Fibroblast of the conjunctiva (primary cell): ENCODE results near the gene PLAGL2.

Experiments
- DNase-seq: peaks from one replicate; pipeline ENCODE4 v3.0.0-alpha.2; 2010; ENCODE audit warnings: low read depth

PLAGL2 gene

DNA sequence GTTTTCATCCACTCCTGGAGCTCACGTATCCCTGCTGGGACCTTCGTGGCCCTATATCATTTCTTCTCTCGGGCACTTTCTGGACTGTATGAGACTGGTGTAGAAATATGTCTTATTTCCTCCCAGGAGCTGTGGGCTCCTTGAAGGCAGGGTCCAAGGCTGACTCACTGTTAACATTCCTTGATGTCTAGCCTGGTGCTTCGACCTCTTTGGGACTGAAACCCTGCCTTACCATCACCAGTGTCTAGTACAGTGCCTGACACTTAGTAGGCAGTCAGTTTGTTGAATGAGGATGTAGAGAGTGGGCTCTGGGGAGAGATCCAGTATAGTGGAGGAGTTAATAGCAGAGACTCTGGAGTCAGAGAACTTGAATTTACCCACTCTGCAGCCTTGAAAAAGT lies 23.7 kb upstream of the PLAGL2 start:
- DNase-seq, result no peak

DNA sequence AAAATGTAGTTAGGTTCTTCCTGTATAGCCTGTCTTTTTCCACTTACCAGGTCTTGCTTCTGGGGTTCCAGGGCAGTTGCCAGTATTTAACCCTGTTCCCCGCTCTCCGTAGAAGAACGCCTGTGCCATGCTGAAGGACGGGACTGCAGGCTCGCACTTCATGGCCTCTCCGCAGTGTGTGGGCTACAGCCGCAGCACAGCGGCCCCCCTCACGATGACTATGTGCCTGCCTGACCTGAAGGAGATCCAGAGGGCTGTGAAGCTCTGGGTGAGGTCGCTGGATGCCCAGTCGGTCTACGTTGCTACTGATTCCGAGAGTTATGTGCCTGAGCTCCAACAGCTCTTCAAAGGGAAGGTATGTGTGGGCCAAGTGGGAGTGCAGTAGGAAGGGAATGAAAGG lies 23.2 kb upstream of the PLAGL2 start:
- no peak for DNase-seq

DNA sequence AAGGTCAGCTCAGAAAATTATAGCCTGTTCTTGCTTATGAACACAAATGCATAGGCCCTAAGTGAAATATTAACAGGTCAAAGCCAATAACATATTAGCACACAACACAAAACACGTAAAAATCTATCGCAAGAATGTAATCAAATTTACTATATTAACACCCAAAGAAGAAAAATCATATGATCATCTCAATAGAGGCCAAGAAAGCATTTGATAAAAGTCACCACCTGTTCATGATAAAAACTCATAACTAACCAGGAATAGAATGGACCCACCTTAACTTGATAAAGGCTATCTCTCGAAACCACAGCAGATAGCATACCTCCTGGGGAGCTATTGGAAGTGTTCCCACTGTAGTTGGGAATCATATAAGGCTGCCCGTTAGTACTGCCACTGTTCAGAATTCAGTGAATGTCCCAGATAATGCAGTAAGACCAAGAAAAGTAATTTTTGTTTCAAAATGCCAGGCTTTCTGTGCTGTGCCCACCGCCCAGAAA lies 21.8 kb upstream of the PLAGL2 start:
- DNase-seq, result no peak

DNA sequence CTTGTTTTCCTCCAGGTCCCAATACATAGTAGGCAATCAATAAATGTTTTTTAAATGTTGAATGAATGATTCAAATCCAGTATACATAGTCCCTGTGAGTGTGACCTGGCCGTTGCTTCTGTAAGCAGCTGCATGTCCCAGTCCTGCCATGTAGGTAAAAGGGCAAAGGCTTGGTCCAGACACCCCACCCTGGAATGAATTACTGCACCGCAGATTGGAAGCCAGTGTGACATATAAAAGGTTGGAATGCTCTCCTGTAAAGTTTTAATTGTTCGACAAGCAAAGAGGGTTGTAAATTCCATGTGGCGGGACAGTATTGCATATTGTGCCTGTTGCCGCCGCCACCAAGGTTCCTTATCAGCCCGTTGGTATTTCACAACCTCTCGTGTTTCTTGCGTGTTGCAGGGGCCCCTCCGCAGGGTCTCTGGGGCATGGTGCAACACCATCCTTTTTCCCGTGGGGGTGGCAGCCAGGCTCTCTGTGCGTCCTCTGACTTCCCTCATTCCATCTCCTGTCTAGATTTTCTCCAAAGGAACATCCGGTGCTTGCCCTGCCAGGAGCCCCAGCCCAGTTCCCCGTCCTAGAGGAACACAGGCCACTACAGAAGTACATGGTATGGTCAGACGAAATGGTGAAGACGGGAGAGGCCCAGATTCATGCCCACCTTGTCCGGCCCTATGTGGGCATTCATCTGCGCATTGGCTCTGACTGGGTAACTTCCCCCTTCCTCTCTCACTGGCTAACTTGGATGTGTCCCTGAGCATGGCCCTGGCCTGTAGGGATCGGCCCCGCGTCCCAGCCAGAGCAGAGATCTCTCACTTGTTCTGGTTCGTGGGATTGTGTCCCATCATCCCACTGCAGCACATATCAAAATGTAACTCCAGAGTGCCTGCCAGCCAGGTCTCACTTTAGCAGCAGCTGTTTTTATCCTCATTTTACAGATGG lies 20.5 kb upstream of the PLAGL2 start:
- no peak for DNase-seq

DNA sequence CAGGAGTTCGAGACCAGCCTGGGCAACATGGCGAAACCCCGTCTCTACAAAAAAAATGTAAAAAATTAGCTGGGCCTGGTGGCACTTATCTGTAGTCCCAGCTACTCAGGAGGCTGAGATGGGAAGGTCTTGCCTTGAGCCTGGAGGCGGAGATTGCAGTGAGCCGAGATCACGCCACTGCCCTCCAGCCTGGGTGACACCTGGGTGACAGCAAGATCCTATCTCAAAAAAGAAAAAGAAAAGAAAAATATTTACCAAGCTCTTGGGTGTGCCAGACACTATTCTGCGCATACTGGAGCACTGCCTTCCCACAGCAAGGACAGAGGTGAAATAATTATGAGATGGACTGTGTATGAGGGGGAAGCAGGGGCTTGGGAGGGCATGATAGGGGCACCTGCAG lies 19.8 kb upstream of the PLAGL2 start:
- no peak for DNase-seq

DNA sequence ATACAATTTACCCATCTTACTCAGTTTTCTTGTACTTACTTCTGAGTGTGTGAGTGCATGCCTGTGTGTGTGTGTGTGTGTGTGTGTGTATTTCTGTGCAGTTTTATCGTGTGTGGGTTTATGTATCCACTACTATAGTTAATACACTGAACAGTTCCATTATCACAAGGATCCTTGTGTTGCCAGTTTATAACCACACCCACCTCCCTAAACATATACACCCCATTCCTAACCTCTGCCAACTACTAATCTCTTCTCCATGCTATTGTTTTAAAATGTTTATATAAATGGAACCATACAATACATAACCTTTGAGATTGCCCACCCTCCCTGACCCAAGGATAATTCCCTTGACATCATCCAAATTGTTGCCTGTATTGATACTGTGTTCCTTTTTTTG lies 18.8 kb upstream of the PLAGL2 start:
- DNase-seq, result no peak

DNA sequence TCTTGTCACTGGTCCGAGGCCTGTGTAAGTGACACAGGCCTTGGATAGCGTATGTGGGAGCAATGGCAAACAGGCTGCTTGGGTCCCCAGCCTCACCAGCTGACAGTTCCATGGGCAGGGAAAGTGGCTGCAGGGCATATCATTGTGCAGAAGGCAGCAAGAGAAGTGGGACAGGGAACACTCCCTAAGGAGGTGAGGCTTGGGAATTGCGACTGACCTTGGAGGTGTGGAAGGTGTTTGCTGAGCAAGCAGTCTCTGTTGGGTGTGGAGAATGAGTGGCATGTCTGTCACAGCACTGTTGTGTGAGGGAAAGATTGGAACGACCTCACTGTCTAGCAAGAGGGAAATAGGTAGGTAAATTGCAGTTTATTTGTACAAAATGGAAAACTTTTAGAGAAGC lies 16.9 kb upstream of the PLAGL2 start:
- DNase-seq, result no peak

DNA sequence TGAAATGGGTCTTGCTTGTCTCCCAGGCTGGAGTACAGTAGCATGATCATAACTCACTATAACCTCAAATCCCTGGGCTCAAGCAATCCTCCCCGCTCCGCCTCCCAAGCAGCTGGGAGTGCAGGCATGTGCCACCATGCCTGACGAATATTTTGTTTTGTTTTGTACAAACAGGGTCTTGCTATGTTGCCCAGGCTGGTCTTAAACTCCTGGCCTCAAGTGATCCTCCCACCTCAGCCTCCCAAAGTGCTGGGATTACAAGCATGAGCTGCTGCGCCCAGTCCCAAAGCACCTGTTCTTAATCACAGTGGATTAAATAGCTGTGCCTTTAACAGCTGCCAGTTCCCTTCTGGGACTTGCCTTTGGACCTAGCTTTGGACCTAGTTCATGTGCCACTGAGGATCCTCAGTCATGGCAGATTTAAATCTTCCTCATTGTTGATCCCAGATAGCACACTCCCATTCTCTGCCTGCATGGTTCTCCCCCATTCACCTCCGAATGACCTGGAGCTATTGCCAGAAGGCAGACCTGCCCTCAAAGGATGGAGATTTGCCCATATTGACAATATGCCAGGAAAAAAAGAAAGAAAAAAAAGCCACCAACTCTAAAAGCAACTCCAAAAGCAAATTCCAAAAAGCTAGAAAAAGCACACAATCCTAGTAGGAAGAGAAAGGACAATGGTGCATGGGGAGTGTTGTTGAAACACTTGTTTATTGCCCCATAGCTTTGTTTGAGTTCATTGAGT lies 10.8 kb upstream of the PLAGL2 start:
- DNase-seq, result no peak

DNA sequence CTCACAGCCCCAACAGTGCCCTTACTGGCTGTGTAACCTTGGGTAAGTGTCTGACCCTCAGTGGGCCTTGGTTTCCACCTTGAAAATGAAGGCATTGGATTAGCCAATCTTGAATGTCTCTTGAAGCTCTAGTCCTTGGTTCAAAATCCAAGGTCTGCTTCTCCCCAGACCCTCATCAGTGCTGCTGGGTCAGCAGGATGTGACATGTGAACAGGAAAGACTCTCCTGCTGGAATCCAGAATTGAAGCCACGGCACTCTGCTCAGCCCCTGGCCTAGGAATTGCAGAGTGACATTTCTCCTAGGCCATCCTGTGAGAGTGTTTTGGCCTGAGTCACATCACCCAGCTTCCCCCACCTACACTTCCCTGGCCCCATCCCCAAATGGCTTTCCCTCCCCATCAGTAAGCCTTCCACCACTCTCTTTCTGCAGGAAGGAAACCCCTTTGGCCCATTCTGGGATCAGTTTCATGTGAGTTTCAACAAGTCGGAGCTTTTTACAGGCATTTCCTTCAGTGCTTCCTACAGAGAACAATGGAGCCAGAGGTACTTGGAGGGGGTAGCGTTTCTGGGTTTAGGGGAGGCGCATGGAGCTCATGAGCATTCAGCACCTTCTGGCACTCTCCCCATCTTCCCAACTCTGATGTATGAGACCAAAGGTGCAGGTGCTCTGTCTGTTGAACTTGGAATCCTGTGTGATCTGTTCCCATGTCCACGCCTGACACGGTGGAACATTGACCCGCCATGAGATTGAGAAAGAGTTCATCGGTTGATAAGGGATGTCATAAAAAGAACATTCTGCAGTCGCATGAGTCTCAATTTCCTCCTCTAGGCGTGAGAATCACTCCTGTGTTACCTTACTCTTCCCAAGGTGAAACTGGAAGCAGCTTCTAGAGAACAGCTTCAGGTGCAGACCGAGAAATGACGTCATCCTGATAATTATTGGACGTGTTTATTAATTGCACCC lies 8.9 kb upstream of the PLAGL2 start:
- DNase-seq, result no peak

DNA sequence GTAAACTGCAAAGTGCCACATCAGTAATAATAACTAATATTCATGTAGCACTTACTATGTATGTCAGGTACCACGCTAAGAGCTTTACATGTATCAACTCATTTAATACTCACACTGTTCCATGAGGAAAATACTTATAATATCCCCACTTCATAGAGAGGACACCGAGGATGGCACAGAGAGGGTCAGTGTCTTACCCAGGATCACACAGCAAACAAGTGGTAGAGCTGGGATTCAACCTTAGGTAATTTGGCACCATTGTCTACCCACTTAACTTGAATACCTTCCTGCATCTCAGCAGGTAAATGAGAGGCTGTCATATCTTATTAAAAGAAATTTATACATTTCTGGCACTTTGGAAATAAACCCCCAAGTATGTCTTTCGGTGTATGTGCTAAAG lies 8.2 kb upstream of the PLAGL2 start:
- DNase-seq, result no peak

DNA sequence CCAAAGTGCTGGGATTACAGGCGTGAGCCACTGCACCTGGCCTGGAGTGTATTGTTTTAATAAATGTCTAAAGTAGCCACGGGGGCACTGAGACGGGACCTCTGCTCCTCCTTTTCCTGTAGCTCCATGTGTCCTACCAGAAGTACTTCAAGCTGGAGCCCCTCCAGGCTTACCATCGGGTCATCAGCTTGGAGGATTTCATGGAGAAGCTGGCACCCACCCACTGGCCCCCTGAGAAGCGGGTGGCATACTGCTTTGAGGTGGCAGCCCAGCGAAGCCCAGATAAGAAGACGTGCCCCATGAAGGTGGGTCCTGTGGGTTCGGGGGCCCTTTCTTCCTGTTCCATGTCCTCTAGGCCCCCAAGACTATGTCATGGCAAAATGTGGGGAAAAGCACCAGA lies 7.6 kb upstream of the PLAGL2 start:
- DNase-seq, result no peak

DNA sequence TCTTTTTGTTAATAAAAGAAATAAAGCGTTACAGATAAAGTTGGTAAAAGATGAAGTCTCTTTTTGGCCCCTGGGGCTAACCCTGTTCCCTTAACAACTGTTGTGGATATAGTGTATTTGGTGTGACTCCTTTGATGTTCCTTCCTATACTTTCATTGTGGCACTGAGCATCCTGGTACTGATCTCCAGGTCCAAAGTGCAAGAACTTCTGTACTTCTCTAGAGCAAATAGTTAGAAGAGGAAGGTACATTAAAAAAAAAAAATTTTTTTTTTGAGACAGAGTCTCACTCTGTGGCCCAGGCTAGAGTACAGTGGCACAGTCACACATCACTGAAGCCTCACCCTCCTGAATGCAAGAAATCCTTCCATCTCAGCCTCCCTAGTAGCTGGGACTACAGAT lies 6.3 kb upstream of the PLAGL2 start:
- DNase-seq, result no peak

DNA sequence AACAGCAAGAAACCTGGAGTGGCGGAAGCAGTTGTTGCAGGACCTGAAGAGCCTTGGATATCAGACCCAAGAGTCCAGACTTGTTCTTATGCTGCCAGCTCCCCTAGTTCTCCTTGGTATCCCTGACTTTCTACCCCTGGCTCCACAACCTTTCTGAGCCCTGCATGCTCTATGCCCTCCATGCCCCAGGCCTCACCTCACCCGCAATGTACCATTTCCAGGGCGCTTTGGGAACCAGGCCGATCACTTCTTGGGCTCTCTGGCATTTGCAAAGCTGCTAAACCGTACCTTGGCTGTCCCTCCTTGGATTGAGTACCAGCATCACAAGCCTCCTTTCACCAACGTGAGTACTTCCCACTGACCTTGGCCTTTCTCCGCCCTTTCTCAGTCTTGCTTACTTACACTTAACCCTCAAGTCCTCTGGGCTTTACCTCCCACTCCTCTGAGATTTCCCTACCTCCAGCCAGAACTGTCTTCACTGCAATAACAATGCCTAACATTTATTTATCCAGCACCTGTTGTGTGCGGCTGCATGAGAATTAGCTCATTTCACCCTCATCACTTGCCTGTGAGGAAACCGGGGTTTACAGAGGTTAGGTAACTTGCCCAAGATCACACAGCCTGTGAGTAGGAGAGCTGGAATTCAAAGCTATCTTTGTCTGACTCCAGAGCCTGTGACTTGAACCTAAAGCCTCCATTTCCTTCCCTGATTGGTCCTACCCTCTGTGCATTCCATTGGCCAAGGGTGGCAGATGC lies 2.5 kb upstream of the PLAGL2 start:
- DNase-seq, result no peak

DNA sequence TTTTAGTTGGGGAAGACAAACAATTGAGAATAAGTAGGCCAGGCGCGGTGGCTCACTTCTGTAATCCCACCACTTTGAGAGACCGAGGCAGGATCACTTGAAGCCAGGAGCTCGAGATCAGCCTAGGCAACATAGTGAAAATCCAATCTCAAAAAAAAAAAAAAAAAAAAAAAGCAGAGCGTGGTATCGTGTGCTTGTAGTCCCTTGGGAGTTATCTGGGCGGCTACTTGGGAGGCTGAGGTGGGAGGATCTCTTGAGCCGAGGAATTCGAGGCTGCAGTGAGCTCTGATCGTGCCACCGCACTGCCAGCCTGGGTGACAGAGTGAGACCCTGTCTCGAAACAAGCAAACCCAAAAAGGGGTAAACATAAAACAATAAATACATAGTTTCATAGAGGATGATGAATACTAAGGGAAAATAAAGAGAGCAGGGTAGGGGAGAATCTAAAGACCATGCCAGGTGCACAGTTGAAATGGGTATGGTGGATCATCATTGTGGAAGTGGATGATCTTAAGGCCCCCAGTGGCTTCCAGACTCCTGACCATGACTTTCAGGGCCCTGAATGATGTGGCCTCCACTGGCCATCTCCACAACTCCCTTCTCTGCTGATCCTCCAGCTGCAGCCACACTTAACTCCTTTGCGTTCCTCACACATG lies 1.1 kb upstream of the PLAGL2 start:
- no peak for DNase-seq

DNA sequence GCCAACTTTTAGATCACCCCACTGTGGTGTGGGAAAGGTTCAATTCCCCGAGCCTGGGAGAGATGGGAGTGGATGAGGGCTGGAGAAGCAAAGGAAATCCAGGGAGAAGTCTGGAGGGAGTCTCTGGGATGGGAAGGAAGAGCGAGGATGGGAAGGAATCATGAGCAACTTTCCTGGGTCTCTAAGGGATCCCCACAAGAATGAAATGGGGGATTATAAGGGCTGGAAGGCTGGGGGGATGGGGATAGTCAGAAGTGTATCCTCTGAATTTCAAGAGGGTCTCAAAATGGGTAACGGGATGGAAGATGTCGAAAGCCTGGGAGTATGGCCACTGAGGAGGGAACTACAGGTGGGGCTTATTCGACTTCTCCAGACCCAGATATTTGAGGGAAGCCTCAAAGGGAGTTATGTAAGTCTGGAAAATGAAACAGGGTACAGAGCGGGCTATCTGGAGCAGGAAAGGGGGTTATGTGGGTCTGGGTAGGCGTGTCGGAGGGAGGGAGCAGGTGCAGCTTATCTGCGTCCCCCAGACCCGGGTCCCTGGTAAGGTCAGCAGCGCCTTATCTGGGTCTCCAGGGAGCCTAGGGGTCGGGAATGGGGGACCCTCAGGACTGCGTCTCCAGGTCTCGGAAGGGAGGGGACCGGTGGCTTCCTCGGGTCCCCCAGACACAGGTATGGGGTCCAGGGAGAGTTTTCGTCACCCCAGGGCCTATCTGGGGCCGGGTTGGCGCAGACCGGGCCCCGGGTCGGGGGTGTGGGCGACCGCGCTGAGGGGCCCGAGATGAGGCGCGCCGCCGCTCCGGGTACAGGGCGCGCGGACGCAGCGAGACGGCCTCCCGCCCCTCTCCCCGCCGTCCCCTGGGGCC lies 550 bp downstream of the PLAGL2 start:
- no peak for DNase-seq

DNA sequence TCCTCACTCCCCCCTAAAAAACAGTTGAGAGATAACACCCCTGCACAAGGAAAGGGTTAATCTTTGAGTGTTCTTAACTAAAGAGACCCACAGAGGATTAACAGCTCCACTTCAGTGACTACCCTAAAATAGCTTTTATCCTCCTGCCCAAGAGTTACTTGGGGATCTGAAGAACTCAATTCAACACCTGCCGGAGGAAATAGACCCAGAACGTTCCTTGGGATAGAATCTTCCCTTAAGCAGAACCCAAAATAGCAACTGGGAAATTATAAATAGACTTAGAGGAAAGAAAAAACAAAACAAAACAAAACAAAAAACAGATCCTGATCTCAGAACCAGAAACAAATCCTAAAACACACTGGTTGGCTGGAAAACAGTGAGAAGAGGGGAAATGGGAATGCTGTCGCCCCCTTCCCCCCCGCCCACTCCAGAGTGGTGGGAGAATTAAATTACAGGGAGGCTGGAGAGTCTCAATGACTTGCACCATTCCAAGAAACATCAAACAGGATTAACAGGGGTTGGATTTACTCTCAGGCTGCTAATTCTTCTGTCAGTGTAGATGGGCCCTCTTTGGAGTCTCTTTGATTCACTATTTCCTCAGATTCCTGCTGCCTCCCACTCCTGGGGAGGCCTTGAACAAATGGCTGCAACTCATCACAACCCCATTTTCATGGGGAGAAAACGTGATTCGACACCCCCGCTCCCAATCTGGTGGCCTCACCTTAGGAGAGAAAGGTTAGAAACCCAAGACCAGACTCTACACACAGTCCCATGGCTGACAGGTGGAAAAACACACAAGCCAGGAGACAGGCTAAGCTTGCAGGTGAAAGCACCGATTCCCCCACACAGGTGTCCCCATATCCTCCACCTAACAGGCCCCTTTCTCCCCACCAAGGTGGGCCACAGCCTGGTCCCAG lies 1.4 kb downstream of the PLAGL2 start:
- no peak for DNase-seq

DNA sequence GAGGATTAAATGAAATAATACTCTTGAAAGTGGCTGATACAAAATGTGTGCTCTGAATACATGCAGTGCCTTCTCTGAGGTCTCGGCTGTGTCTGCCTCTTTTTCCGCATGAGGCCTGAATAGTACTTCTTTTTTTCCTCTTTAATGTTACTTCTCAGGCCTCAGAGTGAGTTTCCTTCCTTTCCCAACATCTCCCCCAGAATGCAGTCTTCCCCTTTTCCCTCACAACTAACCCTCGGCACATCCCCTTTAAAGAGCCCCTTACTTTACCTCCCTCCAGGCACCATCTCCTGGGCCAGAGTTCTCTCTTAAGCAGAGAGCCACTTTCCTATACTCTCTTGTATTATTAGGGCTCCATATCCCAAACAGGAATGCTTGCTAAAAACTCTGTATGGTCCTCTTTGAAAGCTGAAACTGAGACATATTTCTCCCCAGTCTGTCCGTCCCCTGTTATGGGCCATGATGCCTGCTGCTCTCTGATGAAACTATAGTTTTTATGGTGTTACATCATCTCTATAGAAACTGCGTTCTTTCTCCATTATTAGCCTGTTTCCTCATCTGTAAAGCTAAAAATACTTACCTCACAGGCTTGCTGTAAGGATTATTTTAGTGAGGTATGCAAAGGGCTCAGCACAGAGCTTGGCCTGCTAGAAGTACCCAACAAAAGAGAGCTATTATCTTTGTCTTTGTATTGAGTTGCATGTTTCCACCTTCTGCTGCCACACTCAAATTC lies 2.3 kb downstream of the PLAGL2 start:
- peak; percentile 26 for DNase-seq
